Activated T-cell treated with anti-CD3 and anti-CD28 coated beads for 4 hours (primary cell): Measurements from ENCODE around the gene SAMMSON.

Source experiments
- DNase-seq: peaks from one replicate; pipeline ENCODE4 v3.0.0-alpha.2; 2020

The SAMMSON gene

DNA sequence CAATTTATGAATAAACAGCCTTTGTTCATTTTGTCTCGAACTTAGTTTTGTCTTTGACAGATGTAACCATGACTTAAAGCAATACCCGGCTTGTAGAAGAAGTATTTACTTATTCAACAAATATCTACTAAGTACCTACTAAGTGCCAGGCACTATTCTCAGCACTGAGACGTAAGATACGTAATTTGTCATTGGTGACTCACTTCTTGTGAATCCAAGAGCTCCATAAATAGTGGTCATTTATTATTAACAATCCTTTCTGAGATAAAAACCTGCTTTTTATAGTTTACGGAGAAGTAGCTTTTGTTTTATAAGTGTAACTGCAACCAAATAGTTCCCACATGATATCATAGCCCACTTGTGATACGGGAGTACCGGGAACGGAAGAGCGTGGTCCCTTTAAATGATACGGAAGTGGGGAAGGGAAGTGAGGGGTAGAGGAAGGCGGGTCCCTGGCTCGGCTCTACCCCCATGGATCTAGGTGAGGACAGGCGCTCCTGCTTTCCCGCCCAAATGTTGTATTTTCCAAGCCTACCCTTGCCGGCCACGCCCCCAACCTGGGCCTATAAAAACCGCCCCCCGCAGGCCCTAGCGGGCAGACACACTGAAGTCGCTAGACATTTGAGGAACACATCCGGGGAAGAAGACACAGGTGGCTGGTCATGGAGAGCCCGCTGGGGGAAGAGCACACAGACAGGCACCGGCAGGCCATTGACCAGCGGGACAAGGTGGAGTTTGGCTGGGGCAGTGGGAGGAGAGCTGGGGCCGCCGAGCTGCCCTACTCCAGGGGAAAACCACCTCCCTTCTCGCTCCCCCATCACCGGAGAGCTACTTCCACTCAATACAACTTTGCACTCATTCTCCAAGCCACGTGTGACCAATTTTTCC lies at the start of gene SAMMSON:
SAMMSON (plus strand) TSS at position 594 of the 888 bp plus-strand sequence.
- DNase-seq, result no peak

DNA sequence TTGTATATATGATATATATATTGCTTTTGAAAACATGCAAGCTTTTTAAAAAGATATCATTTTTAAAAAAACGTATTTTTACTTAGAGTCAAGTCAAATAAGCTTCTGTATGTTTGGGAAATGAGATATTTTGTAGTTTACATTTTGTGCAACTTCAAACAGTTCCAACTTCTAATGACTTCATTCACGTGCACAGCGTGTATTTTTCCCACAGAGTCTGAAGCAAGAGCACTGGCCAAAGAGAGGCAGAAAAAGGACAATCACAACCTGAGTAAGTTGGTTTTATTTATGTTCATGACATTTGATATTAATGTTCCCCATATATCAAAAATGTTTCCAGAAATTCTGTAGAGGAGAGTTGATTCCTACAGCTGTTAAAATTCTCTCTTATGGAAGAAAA lies 47.9 kb upstream of the SAMMSON start:
- no peak for DNase-seq

DNA sequence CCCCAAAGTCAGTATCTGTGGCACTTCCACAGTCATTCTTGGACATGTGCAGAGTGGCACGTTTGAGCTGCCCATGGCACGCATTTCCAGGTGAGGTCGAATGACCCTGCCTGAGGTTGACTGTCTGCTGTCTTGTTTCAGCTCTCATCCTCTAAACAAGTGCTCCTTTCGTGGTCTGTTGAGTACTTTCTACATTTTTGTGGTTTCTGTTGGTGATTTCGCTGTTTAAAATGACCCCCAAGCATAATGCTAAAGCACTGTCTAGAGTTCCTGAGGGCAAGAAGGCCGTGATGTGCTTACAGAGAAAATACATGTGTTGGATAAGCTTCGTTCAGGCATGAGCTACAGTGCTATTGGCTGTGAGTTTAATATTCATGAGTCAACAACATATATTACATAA lies 40.0 kb upstream of the SAMMSON start:
- DNase-seq, result no peak

DNA sequence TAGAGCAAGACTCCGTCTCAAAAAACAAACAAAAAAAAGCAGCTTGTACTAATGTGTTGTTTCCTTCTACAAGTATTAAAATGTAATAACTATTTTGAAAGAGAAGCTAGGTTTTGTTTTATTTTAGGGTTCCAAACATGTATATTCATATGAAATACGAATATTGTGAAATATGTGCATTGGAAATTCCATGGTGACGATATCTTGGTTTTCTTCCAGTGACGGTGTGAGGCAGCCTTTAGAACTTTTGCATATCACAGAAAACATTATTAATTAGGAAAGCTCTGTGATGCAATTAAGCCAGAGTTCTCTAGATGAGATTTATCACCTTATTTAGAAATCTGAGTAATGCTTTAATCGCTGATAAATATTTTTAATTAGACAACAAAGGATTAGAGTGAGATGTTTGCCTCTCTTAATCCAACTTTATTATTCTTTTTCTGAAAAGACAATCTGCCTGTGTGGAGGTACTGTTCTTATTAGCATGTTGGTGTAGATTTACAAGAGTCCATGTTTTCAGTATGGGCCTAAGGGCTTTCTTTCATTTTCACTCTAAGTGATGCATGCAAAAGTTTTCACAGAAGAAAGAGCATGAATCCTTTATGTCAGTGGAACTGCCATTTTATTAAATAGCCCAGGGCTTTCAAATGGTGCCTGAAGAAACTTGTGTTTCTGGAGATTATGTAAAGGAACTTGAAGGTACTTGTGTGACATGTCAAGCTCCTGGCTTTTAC lies 37.7 kb upstream of the SAMMSON start:
- no peak for DNase-seq

DNA sequence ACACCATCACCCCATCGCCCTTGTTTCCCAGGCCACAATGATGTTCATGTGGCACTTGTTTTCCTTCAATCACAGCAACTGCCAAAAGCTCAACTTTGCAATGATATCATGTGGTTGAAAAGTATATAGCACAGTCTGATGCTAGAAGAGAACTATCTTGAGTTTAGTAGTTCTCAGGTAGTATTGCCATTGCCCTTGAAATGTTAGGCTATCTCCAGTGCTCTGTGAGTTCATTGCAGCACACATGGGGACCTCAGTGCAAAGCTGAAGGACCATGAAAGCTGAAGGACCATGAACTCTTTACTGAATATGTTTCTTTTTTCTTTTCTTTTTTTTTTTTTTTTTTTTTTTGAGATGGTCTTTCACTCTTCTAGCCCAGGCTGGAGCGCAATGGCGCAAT lies 35.9 kb upstream of the SAMMSON start:
- no peak for DNase-seq

DNA sequence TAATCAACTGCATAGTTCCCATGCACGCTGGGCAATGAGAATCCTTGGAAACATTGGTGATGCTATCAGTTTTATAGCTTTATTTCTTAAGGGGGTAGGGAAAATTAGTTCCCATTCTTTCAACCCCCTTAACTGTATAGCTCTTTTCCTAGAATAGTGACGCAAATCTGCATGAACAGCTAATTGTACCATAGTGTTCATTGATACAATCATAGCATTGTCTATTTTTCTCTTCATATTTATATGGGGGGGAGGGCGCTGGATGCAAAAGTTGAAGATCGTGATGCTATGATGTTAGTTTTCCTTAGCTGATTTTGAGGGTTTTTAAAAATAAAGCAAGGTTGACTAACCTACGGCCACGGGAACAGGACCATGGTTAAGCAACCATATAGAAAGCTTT lies 32.4 kb upstream of the SAMMSON start:
- DNase-seq, result no peak

DNA sequence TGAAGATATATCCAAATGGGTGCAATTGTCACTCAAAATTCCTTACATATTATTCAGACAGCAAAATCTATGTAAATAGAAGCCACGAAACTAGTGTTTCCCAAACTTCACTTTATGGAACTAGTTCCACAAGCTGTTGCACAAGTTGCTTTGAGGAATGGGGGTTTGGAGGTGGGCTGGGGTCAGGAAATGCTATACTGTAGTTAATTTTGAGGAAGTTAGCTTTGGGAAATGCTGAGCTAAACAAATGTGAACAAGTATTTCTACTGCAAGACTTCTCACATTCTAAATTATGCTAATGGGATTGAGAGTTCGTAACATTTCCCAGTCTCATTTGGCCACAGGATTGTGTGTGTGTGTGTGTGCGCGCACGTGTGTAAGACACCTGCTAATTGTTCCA lies 28.7 kb upstream of the SAMMSON start:
- no peak for DNase-seq

DNA sequence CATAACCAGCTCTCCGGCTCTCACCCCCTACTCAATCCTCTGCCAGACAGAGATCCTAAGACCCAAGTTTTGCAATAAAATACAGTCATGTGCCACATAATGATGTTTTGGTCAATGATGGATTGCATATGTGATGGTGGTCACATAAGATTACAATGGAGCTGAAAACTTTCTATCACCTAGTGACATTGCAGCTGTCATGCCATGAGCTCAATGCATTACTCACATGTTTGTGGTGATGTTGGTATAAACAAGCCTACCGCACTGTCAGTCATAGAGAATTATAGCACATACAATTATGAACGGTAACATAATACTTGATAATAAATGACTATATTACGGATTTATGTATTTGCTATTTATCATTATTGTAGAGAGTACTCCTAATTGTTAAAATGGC lies 26.9 kb upstream of the SAMMSON start:
- no peak for DNase-seq

DNA sequence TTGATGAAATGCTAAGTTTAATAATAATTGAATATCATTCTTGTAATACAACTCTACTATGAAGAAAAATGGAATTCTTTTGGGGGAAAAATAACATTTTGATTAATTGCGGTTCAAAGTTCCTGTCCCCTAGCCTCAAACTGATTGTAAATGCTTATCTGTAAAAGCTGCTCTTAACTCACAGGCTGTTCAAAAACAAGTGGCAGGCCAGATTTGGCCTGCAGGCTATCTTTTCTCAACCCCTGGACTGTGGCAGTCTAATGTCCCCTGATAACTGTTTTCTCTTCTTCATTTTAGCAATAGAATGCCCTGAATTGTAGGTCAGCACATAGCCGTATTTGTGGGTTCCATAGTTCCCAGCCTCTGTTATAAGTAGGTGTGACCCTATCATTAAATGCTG lies 23.5 kb upstream of the SAMMSON start:
- DNase-seq, result no peak

DNA sequence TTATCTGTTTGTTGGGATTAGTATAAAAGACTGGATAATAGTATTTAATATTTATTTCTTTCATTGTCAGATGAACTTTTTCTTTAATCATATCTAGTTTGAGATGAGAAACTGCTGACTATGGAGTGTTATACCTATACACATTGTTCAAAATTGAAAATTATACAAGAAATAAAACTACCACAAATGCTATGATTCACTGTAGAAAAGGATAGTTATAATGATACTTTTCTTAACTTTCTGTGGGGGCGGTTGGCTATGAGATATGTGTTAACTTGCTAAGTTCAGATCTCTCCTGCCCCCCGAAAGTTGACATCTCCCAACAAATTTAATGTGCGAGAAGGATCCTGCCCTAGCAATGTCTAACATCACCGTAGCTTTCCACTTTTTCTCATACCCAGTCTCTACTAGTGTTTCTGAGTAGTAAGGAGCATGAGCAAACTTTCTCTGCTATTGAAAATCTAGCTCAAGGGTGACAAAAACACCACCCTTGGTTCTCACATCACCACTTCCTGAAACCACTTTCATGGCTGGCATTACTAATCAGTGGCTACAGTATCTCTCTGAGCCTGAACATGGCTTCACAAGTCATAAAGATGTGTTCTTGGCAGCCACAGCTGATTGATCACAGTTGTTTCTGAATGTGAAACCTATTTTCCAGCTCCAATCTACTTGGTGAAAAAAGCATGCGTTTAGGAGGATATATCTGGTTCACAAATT lies 15.8 kb upstream of the SAMMSON start:
- no peak for DNase-seq

DNA sequence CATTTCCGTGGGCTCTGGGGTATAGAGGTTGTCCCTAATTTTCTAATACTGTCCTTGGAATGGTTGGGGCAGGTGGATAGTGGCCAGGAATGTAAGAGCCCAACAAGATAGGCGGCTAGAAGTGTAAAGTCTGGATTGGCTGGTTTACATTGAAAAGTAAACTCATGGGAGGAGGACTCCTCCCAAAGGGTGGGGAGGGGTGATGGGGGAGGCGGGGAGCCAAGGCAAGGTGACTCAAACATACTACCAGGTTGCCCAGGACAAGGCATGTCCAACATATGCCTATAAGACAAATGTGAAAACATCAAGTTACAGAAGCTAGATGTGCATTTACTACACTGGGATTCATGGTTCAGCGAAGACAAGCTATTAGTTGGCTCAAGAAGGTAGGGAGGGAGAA lies 14.3 kb upstream of the SAMMSON start:
- DNase-seq, result no peak

DNA sequence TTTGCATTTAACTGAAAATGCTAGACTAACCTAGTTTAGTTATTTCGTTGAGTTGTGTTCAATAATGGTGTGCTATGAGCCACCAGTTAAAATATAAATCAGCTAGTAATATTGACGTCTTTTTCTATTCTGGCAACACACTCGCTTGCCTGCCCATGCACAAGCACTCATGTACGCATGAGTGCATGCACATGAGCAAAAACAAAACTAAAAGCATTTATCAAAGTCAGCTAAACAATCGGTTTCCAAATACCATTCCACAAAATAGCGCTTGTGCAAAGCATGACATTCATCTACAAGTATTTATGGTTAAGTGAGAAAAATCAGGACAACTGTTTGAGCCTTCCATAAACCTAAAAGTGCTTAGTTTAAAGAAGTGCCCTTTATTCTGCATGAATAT lies 13.1 kb upstream of the SAMMSON start:
- no peak for DNase-seq

DNA sequence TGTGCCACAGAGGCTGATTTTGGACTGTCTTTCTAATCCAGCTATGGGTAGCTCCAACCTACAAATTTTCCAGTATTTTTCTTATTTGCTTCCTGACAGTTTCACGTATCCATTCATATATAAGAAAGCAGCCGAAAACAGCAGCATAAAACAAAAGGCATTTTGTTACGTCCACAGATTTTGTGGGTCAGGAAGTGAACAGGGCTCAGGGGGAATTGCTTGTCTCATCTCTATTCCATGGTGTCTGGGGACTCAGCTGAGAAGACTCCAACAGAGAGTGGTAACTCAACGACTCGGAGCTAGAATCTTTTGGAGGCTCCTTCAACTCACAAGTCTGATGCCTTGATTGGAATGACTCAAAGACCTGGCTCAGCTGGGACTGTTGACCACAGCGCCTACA lies 11.7 kb upstream of the SAMMSON start:
- no peak for DNase-seq

DNA sequence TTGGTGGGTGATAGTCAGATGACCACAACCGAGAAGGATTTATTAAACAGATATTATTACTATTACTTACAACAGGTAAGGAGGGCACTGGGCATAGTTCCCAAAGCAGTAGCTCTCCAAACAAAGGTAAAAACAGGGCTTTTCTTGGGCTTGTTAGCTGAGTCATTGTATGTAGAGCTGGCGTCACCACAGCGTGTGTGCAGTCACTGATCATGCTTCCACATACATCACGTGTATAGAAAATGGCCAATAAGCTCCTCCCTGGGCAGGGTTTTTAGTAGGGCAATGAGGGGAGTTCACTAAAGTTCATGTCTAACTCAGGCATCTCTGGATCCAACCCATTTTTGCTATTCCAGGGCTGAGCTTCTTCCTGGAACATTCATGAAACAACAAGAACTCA lies 5.8 kb upstream of the SAMMSON start:
- no peak for DNase-seq

DNA sequence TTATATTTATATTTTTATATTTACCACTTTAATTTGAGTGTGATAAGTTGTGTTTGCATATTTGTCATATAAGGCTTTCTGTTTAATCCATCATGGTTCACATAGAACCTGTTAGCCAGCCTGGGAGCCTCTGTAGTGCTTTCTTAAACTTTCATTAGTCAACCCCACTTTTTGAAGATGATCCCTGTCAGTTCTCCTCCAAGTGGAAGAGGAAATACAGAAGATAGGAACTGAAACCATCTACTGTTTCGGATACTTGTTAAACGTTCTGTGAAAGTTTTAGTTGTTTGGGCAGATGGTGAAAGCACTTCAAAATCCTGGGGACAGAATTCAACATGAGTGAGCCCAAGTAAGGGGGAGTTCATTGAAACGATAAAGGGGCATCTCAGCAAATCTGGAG lies 4.6 kb upstream of the SAMMSON start:
- DNase-seq, result no peak

DNA sequence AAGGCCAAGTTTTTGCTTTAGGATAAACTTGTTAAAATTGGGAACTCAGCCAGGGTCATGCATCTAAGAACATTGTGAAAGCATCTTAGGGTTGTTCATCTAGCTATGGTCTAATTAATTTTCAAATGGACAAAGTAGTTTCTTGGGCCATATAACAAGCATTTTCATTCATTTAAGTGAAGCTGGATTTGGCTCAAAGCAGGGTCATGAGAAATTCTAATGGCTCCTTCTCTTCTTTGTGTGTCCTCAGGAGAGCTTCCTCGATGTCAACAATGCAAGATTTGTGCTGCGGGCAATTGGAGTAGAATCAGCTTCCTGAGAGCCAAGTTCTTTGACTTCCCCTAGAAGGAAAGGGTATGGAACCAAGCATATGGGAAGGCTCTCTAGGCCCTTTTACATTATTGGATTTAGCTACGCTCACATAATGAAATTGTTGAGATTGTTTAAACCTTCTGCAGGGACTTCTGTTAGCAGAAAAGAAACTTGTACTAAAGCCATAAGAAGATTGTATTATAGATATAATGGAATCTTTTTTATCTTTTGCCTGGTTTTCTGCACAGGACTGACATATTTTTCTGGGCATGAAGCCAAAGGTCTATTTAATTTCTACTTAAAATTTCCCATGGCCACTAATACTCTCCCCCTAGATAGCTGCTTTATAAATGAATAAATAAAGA lies 1.8 kb upstream of the SAMMSON start:
- DNase-seq, result no peak

DNA sequence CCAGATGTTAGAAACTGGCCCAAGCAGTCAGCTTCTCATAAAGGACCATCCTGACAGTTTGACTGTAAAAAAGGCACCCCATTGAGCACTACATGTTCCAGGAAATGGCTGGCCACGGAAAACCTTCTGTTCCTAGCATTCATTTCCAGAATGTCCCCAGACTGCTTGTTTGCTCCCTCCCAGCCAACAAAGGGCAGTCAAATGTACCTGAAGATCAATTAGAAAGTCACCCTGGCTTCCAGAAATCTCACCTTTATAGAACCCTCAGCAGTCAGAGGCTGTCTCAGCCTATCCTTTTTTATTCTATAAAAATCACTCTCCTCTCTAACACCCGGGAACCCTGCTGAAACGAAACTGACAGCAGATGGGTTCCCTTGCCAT lies 784 bp upstream of the SAMMSON start:
- DNase-seq, result no peak

DNA sequence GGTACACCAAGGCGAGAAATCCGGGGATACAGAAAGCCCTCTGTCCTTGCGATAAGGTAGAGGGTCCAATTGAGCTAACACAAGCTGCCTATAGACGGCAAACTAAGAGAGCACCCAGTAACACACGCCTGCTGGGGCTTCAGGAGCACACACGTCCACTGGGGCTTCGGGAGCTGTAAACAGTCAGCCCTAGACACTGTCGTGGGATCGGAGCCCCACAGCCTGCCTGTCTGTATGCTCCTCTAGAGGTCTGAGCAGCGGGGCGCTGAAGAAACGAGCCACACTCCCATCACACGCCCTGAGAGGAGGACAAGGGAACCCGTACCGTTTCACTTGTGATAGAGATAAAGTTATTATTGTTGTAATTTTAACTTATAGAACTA lies 486 bp downstream of the SAMMSON start:
- DNase-seq, result no peak

DNA sequence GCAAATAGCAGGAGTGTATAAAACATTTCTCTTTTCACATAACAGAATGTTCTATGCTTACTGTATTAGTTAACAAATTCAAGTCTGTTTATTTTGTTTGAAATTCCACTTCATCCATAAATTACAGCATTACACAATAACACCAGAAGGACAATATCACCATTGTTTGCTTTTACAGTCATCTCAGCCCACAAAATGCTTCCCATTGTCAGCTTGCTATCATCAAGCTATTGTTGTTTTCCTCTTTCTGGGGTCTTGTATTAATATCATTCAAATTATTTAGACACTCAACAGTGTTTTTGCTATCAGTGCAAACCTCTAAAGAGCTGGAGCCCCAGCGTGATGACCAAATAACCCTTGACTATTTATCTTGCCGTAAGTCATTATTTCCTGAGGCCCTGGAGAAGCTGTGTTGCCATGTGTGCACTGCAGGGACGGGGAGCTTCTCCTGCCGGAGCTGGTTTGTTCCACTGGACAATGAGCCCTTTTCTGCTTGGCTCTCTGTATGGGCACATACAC lies 1.1 kb downstream of the SAMMSON start:
- no peak for DNase-seq

DNA sequence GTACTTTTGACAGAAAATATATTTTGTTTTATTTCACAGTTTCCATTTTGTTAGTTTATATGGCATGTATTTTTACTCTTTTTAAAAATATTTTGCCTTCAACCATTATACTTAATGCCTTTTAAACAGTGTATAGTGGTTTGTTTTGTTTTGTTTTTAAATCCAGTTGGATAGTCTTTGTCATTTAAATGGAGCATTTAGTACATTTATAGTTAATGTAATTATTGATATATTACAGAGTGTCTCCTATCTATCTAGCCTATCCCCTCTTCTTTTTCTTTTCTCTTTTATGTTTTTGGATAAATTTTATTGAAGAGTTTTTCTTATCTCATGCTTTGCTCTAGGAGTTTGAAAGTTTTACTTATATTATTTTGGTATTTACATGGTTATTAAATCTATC lies 3.6 kb downstream of the SAMMSON start:
- no peak for DNase-seq

DNA sequence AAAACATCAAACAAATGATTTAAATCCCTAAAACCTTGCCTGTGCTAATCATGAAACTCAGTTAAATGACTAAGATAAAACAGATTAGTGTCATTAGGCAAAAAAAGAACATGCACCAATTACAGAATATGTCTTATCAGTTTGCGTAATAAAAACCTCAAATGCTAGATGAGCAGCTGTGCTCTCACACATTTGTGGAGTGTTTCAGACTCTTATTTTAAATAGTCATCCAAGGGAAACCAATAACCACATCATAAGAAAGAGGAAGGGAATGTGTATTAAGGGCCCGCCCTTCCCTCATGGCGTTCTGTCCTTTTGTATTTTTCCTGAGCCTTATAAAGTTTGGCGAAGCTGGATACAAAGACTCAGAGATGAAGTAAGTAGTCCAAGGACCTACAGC lies 6.6 kb downstream of the SAMMSON start:
- DNase-seq, result no peak

DNA sequence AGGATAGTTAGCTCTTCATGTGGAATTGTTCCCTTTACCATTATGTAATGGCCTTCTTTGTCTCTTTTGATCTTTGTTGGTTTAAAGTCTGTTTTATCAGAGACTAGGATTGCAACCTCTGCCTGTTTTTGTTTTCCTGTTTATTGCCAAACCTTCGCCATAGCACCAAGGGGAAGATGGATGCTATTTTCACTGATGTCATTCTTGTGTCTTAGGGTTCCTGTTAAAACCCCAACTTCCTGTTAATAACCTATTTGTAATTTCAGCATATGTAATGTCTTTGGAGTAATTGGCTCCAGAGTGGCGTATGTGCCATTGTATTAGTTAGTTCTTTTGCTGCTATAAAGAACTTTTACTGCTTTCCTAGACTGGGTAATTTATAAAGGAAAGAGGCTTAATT lies 10.8 kb downstream of the SAMMSON start:
- no peak for DNase-seq

DNA sequence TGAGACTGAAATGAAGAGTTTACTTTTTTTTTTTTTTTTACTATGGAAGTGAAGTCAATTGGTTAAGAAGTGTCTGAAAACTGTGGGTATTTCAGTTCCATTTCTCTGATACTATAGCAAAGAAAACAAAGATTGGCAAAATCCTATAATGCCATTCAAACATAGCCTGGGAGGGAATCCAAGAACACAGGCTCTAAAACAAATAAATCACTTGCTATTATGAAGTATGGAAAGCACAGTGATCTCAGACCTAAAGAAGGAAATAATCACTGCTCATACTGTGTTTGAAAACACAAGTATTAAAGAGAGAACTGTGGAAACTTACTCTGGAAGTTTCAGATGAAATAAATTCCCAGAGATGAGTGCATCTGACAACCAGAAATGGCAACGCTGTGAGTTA lies 12.0 kb downstream of the SAMMSON start:
- no peak for DNase-seq
